ENCODE measurements around the gene CIPC. TPM values are rescaled to one million over a fixed set of nuclear protein-coding genes. Genes with fewer than 3 reads are reported as not detected.

CIPC gene
- total RNA-seq, 1 experiment from 2014 or later: 50.9 TPM

DNA sequence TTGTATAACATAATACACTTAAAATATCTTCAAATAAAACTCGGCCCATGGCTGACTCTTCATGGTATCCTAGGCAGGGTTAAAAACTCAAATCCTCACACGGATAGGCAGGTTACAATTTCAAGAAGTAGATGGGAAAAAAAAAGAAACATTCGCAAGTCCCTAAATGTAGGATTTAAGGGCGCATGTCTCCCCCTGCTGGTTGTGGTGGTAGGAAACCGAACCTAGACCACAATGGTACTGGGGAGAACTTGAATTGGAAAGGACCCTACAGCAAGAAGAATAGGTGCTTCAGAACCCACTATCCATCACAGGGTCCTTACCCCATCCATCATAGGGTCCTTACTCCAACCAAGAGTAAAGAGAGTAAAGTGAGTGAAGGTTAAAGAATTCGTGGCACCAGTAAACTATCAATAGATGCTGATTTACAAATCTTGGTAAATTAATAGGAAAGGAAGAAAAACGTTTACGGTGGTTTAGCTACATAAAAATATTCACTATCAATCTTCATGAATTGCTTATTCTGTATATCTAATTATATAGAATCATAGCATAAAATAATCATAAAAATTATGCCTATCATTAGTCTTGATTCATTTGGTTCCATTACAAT, 3.3 kb upstream of the CIPC start:
- peak; percentile 88 for DNase-seq (ENCODE audit: low read depth, low spot score)
- in situ Hi-C loops (cut with HindIII; ENCODE audit: low pct_unique_long_range_greater_than_20kb, low sequenced_read_pairs): no loop called here

DNA sequence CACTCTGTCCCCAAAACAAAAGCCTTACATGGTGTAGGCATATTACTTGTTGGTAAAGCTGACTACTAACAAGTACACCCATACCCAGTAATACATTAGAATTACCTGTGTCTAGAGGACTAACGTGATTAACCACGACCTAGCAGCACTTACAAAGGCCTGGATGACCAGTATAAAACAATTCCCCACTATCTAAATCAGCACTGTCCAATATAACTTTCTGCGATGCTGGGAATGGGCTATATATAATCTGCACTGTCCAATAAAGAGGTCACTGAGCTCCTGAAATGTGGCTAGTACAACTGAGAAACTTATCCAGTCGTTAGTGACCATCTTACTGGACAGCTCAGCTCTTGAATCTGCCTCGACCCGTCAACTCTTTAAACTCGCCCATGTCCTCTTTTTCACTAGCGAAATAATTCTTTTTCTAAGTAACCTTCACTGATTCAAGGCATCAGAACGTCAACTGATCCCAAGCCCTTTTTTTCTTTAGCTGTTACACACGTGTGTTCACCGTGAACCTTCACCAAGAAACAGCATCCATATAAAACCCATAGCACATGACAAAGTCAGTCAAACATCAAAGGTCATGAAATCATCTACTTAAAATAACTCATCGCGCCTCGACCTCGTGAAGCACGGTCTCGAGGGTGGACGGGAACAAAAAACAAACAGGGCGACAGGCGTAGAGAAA, 905 bp upstream of the CIPC start:
- DNase-seq (ENCODE audit: low read depth, low spot score): peak; percentile 56
- in situ Hi-C loops (cut with HindIII; ENCODE audit: low pct_unique_long_range_greater_than_20kb, low sequenced_read_pairs): no loop called here

DNA sequence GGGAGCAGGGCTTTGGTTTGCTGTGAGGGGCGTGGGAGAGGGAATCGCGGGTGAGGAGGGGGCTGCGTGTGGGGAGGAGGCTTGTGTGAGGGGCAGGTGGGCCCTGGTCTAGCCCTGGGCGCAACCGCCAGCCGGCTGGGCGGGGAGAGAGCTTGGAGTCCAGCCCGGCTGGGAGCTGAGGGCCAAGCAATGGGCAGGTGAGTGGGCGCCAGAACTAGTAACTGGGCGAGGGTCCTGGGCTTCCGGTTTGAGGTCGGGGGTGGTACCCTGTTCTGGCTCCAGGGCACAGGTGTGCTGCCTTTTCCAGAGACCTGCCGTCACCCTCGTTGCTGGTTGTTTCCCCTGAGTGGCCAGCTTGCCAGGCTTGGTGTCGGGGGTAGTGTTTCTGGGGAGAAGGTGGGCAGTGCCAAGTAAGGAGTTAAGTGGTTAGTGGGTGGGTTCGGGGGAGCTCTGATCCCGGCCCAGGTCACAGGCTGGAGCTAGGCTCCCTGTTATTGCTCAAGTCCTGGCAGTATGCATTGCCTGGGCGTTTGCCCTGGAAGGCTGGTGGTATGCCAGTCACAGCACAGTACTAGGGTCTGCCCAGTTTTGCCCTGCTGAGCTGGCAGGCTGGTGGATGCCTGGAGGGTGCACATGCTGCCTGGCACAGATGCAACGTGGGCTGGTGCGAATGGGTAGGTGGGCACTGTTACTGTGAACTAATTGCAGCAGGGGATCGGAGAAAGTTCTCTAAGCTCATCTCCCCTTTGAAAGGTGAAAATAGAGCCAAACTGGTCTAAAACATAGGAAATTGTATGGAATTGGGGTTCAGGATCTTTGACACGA, 683 bp downstream of the CIPC start:
- DNase-seq (ENCODE audit: low read depth, low spot score): no peak
- in situ Hi-C loops (cut with HindIII; ENCODE audit: low pct_unique_long_range_greater_than_20kb, low sequenced_read_pairs): no loop called here

DNA sequence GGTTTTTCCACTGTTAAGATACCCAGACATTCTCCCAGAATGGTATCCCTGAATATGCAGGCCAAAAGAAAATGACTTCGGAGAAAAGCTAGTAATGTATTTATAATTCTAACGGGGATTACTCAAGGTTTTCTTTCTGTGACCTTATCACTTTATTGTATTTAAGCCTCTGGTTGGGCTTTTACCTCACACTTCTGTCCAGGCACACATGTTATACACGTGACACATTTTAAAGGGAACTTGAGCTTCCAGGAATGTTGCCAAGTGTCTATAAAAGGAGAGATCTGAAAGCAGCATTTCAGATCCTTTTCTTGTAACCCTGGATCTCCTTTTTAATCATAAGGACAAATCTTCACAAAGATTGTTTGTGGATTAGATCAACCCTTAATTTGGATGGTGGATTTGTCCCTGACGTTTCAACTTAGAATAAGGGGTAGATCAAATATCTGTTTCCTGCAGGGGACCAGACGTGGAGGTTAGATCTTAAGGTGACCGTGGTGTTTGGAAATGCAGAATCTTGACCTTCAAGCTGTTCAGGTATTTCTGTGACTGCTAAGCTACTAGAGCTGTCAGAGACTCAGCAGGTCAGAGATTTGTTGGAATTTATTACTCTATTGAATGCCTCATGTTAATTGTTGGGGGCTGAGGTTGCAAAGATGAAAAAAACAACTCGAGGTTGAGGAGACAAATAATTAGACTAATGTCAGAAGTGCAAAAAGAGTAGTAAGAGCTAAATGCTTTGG, 1.5 kb downstream of the CIPC start:
- peak; percentile 55 for DNase-seq (ENCODE audit: low read depth, low spot score)
- in situ Hi-C loops (cut with HindIII; ENCODE audit: low pct_unique_long_range_greater_than_20kb, low sequenced_read_pairs): no loop called here

DNA sequence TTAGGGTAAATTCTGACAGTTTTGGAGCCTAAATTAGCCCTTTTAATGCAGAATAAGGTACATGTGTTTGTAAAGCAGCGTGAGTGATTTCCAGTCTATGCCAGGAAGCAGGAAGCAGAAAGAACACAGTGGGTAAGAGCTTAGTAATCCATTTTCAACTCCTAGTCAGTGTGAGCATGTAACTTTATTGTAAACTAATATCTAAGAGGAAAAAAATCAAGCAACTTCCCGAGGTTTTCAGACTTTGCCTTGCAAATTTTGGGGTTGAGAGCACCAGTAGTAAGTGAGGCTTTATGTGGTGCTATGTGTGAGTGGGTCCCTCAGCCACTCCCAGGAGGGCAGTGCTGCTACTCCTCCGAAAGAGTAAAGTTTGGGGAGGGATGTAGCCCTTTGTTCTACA, 2.9 kb downstream of the CIPC start:
- in situ Hi-C loops (cut with HindIII; ENCODE audit: low pct_unique_long_range_greater_than_20kb, low sequenced_read_pairs): no loop called here
- no peak for DNase-seq (ENCODE audit: low read depth, low spot score)

DNA sequence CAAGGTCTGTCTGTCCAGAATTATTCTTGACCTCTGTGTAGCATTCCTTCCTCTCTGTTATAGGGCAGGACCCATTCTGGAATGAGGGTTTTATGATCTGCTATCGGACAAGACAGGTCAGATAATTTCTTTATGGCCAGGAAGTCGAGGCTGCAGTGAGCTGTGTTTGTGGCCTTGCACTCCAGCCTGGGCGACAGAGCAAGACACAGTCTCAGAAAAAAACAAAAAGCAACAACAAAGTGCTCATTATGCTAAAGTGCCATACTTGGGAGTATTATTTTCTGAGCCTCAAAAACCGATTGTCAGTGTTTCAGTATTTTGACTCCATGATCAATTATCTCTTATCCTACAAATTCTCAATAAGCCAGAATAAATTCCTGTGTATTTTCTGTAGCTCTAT, 4.1 kb downstream of the CIPC start:
- in situ Hi-C loops (cut with HindIII; ENCODE audit: low pct_unique_long_range_greater_than_20kb, low sequenced_read_pairs): no loop called here
- no peak for DNase-seq (ENCODE audit: low read depth, low spot score)

DNA sequence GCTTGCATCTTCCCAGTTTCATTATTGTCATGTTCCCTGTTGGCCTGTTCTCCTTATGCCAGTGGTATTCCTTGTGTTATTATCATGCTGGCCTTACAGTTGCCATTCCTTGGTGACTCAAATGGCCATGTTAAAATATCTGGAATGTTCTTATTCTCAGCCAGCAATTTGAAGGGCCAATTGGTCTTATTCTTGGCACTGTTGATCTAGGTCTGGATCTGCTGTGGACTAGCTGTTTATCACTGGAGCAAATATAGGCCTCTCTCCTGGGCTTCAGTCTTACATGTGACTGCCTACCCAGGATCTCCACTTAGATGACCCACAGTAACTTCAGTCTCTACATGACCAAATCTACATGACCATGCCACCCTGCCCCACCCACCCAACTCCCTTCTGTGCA, 5.4 kb downstream of the CIPC start:
- in situ Hi-C loops (cut with HindIII; ENCODE audit: low pct_unique_long_range_greater_than_20kb, low sequenced_read_pairs): no loop called here

DNA sequence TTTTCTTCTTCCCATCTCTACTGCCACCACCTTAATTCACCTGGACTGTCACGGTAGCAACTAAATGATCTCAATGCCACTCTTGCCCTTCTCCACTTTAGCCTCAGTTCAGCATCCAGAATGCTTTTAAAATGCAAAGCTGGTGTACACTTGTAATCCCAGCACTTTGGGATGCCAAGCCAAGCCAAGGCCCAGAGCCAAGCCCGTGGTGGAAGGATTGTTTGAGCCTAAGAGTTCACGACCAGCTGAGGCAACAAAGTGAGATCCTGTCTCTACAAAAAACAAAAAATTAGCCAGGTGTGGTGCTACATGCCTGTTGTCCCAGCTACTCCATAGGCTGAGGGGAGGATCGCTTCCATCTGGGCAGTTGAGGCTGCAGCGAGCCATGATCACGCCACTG, 5.9 kb downstream of the CIPC start:
- in situ Hi-C loops (cut with HindIII; ENCODE audit: low pct_unique_long_range_greater_than_20kb, low sequenced_read_pairs): no loop called here

More for the DNA sequence above, 5.4 kb downstream of the CIPC start:
- no peak for DNase-seq (ENCODE audit: low read depth, low spot score)

DNA sequence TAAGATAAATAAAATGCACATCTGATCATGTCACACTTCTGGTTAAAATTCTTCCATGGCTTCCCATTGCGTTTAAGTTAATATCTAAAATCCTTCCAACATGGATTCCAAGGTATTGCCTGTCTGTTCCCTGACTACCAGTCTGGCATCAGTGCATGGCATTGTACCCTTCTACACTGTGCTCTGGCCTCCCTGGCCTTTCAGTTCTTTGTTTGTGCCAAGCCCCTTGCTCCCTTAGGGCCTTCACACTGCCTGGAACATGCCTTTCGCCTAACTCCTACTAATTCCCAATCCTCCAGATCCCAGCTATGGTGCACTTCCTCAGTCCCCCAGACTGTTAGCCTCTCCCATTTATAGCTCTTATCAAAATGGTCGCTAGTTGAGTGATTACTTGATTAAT, 6.3 kb downstream of the CIPC start:
- no peak for DNase-seq (ENCODE audit: low read depth, low spot score)
- in situ Hi-C loops (cut with HindIII; ENCODE audit: low pct_unique_long_range_greater_than_20kb, low sequenced_read_pairs): no loop called here

More for the DNA sequence above, 5.9 kb downstream of the CIPC start:
- no peak for DNase-seq (ENCODE audit: low read depth, low spot score)

DNA sequence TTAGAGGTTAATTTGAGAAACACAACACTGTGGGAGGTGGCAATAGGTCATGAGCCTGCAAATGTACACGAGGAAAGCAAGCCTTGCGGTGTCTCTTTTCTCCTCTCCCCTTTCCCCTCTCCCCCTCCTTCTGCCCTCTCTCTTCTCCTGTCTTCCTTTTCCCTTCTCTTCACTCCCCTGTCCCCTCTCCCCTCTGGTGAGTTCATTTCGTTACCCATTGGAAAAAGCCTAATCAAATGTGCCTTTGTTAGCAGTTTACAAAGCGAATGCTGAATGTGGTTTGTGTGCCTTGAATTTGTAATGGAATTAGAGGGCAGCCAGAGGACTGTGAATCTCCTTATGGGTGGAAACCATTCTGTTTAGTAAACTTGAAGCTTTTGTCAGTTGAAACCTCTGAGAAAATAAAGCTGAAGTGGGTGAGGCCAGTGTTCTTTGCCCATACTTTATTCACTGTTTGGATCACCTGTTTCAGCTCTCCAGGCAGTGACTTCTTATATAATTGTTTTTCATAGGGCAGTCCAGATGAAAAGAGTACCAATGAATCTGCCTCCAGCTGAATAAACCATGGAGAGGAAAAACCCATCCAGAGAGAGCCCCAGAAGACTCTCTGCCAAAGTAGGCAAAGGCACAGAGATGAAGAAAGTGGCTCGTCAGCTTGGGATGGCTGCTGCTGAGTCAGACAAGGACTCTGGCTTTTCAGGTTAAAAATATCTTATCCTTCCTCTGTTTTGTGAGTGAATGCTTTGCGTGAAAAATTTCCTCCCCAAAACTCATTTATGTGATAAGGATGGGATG, 7.3 kb downstream of the CIPC start:
- peak; percentile 19 for DNase-seq (ENCODE audit: low read depth, low spot score)
- in situ Hi-C loops (cut with HindIII; ENCODE audit: low pct_unique_long_range_greater_than_20kb, low sequenced_read_pairs): no loop called here

DNA sequence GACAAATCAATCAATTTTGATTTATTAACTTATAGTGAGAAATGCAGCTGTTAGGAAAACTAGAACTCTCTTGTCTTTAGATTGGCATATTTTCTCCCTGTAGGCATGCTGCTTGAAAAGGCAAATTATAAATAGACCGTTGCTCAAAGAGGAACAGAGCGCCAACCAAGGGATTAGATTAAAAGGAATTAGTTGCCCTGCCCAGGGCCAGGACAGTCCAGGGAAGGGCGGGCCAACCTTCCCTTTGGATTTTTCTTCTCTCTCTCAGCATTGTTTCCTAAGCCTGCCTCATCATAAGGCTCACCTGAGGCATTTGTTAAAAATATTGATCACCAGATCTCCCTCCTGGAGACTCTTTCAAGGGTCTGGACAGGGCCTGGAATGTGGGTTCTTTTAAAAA, 8.6 kb downstream of the CIPC start:
- no peak for DNase-seq (ENCODE audit: low read depth, low spot score)
- in situ Hi-C loops (cut with HindIII; ENCODE audit: low pct_unique_long_range_greater_than_20kb, low sequenced_read_pairs): no loop called here

DNA sequence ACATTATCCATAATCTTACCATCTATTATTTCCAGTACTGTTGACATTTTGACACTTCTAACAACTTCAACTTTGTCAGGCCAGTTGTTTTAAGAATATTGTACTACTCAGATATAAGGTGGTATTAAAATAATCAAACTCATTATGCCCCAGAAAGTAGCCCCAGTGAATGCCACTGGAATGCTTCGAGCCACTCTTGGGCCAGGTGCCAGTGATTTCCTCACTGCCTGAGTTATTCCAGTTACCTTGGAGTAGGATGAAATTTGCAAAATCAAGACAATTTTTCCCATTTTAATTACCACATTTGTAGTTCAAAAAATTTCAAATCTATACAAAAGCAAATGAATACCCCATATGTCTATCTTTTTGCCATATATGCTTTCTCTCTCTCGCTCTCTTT, 9.2 kb downstream of the CIPC start:
- in situ Hi-C loops (cut with HindIII; ENCODE audit: low pct_unique_long_range_greater_than_20kb, low sequenced_read_pairs): no loop called here
- DNase-seq (ENCODE audit: low read depth, low spot score): no peak

DNA sequence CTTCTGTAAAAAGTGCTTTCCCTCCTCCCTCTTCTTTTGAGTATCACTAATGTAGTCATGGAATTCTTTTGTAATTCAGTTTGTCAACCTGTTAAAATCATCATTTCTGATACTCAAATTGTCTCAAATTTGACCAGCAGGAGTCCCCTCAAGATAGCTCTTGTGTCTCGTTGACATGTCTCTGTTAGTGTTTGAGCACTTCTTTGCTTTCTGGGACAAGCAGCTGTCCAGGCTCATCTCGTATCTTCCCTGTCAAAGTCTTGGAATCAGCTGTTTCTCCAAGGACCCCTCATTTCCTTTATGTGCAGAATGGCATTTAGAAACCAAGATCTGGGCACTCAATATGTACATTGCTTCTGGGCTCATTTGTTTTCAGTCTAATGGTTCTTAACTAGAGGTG, 10.7 kb downstream of the CIPC start:
- no peak for DNase-seq (ENCODE audit: low read depth, low spot score)
- in situ Hi-C loops (cut with HindIII; ENCODE audit: low pct_unique_long_range_greater_than_20kb, low sequenced_read_pairs): no loop called here

DNA sequence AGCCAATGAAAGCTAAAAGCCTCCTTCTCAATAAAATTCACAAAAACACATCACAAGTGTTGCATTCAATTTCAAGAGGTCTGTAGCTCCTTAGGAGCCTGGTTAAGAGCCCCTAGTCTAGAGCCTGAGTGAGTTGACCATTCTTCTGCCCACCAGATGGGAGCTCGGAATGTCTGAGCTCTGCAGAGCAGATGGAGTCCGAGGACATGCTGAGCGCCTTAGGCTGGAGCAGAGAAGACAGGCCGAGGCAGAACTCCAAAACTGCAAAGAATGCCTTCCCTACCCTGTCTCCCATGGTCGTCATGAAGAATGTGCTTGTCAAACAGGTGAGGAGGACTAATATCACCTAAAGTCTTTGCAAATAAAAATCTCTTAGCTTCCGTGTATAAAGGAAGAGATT, 11.6 kb downstream of the CIPC start:
- no peak for DNase-seq (ENCODE audit: low read depth, low spot score)
- in situ Hi-C loops (cut with HindIII; ENCODE audit: low pct_unique_long_range_greater_than_20kb, low sequenced_read_pairs): no loop called here

DNA sequence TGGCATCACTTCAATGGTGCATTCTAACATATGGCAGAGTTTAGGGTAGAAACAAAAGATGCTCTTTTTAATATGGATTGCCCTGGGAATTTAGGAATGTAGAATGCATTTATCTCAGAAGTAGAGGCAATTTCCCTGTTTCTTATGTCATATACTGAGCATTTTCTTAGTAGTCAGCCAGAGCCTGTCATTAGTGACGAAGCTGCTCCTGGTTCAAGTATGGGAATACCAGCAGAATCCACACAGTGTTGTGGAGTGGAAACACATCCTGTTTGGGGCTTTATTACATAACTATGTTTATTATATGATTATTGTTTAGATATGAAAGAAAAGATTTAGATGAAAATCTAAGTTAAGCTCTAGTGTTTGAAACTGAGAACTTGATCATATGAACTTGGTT, 12.2 kb downstream of the CIPC start:
- in situ Hi-C loops (cut with HindIII; ENCODE audit: low pct_unique_long_range_greater_than_20kb, low sequenced_read_pairs): no loop called here
- DNase-seq (ENCODE audit: low read depth, low spot score): no peak

DNA sequence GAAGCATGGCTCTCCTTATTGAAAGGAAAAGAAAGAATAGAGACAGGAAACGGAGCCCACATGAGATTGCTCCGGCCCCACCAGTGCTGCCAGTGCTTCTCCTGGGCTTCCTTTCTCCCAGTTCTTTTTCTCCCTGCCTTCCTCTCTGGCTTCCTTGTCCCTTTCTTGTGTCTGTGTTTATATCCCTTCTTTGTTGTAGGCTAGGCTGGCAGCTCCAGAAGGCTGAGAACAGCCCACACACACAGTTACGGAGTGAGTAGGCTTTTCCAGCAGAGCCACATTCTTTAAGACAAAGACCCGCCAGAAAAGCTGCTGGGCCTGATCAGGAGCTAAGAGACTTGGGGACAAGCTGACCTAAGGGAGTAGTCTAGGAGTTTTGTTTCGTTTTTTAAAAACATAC, 13.0 kb downstream of the CIPC start:
- in situ Hi-C loops (cut with HindIII; ENCODE audit: low pct_unique_long_range_greater_than_20kb, low sequenced_read_pairs): no loop called here
- DNase-seq (ENCODE audit: low read depth, low spot score): no peak

DNA sequence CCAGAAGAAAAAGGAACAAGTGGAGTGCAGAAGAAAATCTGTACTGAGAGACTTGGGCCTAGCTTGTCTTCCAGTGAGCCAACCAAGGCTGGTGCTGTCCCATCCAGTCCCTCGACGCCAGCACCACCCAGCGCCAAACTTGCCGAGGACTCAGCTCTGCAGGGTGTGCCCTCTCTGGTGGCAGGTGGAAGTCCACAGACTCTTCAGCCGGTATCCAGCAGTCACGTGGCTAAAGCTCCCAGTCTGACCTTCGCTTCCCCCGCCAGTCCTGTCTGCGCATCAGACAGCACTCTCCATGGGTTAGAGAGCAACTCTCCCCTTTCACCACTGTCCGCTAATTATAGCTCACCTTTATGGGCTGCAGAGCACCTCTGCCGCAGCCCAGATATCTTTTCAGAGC, 15.6 kb downstream of the CIPC start:
- no peak for DNase-seq (ENCODE audit: low read depth, low spot score)
- in situ Hi-C loops (cut with HindIII; ENCODE audit: low pct_unique_long_range_greater_than_20kb, low sequenced_read_pairs): no loop called here

Measured in SK-MEL-5 (cell line).